A549 (cell line): ENCODE results near the gene PSMC3.

Experiments used
- CBX2 ChIP-seq: fragments of 200-600 bp; sonication (generic); IDR thresholded peaks from 2 replicates; pipeline ENCODE4 v1.6.1; 2016; ENCODE audit warnings: low read depth, mild to moderate bottlenecking, borderline replicate concordance
- CTCF ChIP-seq: fragments of >200 bp; sonication (Bioruptor Twin); formaldehyde crosslinking; IDR thresholded peaks from 3 replicates; pipeline ENCODE4 v1.5.1; 2016
- EP300 ChIP-seq, 2 experiments: fragments of >200 bp; sonication (Bioruptor Twin); formaldehyde crosslinking; IDR thresholded peaks; 2 replicates in 1 of 2; 3 replicates in 1 of 2; pipeline ENCODE4 v1.6.1; 2016 to 2017
- KDM5A ChIP-seq: fragments of 200-600 bp; sonication (generic); IDR thresholded peaks from 2 replicates; pipeline ENCODE4 v1.6.1; 2016; ENCODE audit warnings: antibody characterized with exemption, mild to moderate bottlenecking
- POLR2A ChIP-seq: IDR thresholded peaks from 2 replicates; pipeline ENCODE4 v1.6.1; 2012; ENCODE audit warnings: mild to moderate bottlenecking, low read length

- TF ChIP-seq POLR2A (no peak), CTCF (no peak), KDM5A (no peak), EP300 (IDR thresholded peaks at IDR 0.05) (no peak), CBX2 (no peak)
Measured at GRCh38 chr11:47393163-47394049, 32.8 kb downstream of the PSMC3 start.
